KMS-11 (cell line): ENCODE data around the gene TMIGD3.

Source experiments
- H2AFZ ChIP-seq: fragments of 200-600 bp; sonication (generic); 2 replicates; pipeline ENCODE4 v1.6.1; 2016; ENCODE audit warnings: antibody characterized with exemption, mixed run types, low read depth
- H3K27ac ChIP-seq: fragments of 200-600 bp; sonication (generic); 2 replicates; pipeline ENCODE4 v1.6.1; 2016; ENCODE audit warnings: mild to moderate bottlenecking, mixed run types
- H3K27me3 ChIP-seq: fragments of 200-600 bp; sonication (generic); 2 replicates; pipeline ENCODE4 v1.6.1; 2017; ENCODE audit warnings: mild to moderate bottlenecking, low read depth, mixed run types, moderate library complexity; ENCODE audit not compliant: insufficient read depth
- H3K36me3 ChIP-seq: fragments of 200-600 bp; sonication (generic); 2 replicates; pipeline ENCODE4 v1.6.1; 2017; ENCODE audit warnings: mild to moderate bottlenecking, mixed run types; ENCODE audit not compliant: insufficient read depth
- H3K4me1 ChIP-seq: fragments of 200-600 bp; sonication (generic); 2 replicates; pipeline ENCODE4 v1.6.1; 2016; ENCODE audit warnings: mild to moderate bottlenecking, low read depth, mixed run types; ENCODE audit not compliant: poor library complexity, severe bottlenecking
- H3K4me2 ChIP-seq: fragments of 200-600 bp; sonication (generic); 2 replicates; pipeline ENCODE4 v1.7.0; 2016; ENCODE audit warnings: mild to moderate bottlenecking, mixed run types
- H3K4me3 ChIP-seq: fragments of 200-600 bp; sonication (generic); IDR thresholded peaks from 2 replicates; pipeline ENCODE4 v1.6.1; 2017; ENCODE audit warnings: low read depth, low read length, mixed read lengths; ENCODE audit not compliant: insufficient read depth
- H3K79me2 ChIP-seq: fragments of 200-600 bp; sonication (generic); 2 replicates; pipeline ENCODE4 v1.6.1; 2016; ENCODE audit warnings: low read depth, mixed run types; ENCODE audit not compliant: insufficient read depth
- H3K9ac ChIP-seq: fragments of 200-600 bp; sonication (generic); 2 replicates; pipeline ENCODE4 v1.6.1; 2016; ENCODE audit warnings: mild to moderate bottlenecking, mixed run types
- H4K20me1 ChIP-seq: fragments of 200-600 bp; sonication (generic); 2 replicates; pipeline ENCODE4 v1.6.1; 2016; ENCODE audit warnings: mild to moderate bottlenecking, mixed run types; ENCODE audit not compliant: insufficient read depth
- CTCF ChIP-seq: fragments of 200-600 bp; sonication (generic); conservative IDR thresholded peaks from 2 replicates; pipeline ENCODE4 v1.6.1; 2017; ENCODE audit warnings: low read depth, mild to moderate bottlenecking, antibody characterized with exemption, low read length, moderate library complexity, mixed read lengths

The TMIGD3 gene

DNA sequence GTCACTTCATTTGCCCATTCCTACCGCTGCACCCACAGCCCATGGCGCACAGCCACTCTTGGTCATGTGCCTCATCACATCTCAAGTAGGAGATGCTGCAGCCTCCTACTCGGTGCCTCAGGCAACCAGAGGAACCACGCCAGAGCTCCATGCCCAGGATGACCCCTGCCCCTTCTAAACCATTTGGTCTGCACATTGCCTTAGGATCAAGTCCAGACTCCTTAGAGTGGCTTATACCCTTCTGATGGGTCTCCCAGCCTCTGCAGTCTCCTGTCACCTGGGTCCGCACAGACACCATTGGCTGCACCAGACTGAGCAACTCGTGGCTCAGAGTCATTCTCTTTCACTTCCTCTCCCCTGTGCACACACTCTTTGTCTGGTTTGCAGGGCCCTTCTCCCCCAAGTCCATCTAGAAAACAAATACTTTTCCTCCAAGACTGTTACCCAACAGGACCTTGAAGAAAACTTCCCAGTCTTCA lies 2.2 kb upstream of the TMIGD3 start:
- H3K9ac ChIP-seq = no peak overlapping the region
- H3K79me2 ChIP-seq = no peaks in the 10 kb centered on the region
- H3K27me3 ChIP-seq = no peaks in the 10 kb centered on the region
- no peak overlapping the region for H2AFZ ChIP-seq
- no peak for TF ChIP-seq CTCF
- H3K36me3 ChIP-seq = no peaks in the 10 kb centered on the region
- peaks cover 45% of the 10 kb centered on the region for H3K4me1 ChIP-seq
- no peak overlapping the region for H3K27ac ChIP-seq
- H3K4me2 ChIP-seq = no peak overlapping the region
- no peaks in the 10 kb centered on the region for H4K20me1 ChIP-seq
- no peak overlapping the region for H3K4me3 ChIP-seq

GRCh38 chr1:111504097-111504496 lies 664 bp upstream of the TMIGD3 start:
- TF ChIP-seq CTCF = no peak
- Histone ChIP-seq H2AFZ (no peak overlapping the region), H3K4me2 (no peak overlapping the region), H3K27me3 (no peaks in the 10 kb centered on the region), H3K9ac (no peak overlapping the region), H3K79me2 (no peaks in the 10 kb centered on the region), H3K27ac (no peak overlapping the region), H3K4me1 (peaks cover 34% of the 10 kb centered on the region), H3K4me3 (no peak overlapping the region), H4K20me1 (no peaks in the 10 kb centered on the region), H3K36me3 (no peaks in the 10 kb centered on the region)

- peaks cover 35% of the 10 kb centered on the region for H3K4me1 ChIP-seq
- no peak overlapping the region for H3K4me3 ChIP-seq
- no peak overlapping the region for H3K9ac ChIP-seq
- no peaks in the 10 kb centered on the region for H3K36me3 ChIP-seq
- H3K4me2 ChIP-seq = no peak overlapping the region
- no peaks in the 10 kb centered on the region for H3K27me3 ChIP-seq
- no peak overlapping the region for H3K27ac ChIP-seq
- H2AFZ ChIP-seq = no peak overlapping the region
- H3K79me2 ChIP-seq = no peaks in the 10 kb centered on the region
- TF ChIP-seq CTCF = no peak
- no peaks in the 10 kb centered on the region for H4K20me1 ChIP-seq
Measured at GRCh38 chr1:111501645-111502044, 1.8 kb downstream of the TMIGD3 start.

GRCh38 chr1:111499026-111499785 lies 4.2 kb downstream of the TMIGD3 start:
- Histone ChIP-seq H3K4me1 (peaks cover 36% of the 10 kb centered on the region), H4K20me1 (no peaks in the 10 kb centered on the region), H3K27me3 (no peaks in the 10 kb centered on the region), H3K36me3 (no peaks in the 10 kb centered on the region), H2AFZ (no peak overlapping the region), H3K79me2 (no peaks in the 10 kb centered on the region), H3K27ac (no peak overlapping the region), H3K9ac (no peak overlapping the region), H3K4me3 (no peak overlapping the region), H3K4me2 (no peak overlapping the region)
- TF ChIP-seq CTCF = no peak
